GM12801 (cell line): ENCODE results near the gene KIAA0319L.

Experiments
- CTCF ChIP-seq: IDR thresholded peaks from one replicate; pipeline ENCODE4 v1.5.1; 2011; ENCODE audit warnings: control low read depth; ENCODE audit not compliant: insufficient read length; ENCODE audit errors: extremely low read depth

Gene KIAA0319L

DNA sequence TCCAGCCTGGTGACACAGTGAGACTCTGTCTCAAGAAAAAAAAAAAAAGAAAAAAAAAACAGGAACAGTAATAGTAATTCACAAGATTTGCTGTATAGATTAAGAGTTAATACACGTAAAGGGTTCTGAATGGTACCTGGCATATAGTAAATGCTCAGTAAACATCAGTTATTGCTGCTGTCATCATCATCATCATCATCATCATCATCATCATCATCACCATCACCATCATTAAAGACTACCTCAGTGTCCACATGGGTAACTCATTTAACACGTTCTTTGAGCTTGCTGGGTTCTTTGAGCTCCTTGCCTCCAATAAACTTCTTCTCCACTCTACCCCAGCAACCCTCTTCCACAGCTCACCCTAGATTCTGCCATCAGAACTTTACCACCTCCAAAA, 55.0 kb downstream of the KIAA0319L start:
- no peak for TF ChIP-seq CTCF

- no peak for TF ChIP-seq CTCF
Measured at GRCh38 chr1:35500439-35500838, 56.8 kb downstream of the KIAA0319L start.

DNA sequence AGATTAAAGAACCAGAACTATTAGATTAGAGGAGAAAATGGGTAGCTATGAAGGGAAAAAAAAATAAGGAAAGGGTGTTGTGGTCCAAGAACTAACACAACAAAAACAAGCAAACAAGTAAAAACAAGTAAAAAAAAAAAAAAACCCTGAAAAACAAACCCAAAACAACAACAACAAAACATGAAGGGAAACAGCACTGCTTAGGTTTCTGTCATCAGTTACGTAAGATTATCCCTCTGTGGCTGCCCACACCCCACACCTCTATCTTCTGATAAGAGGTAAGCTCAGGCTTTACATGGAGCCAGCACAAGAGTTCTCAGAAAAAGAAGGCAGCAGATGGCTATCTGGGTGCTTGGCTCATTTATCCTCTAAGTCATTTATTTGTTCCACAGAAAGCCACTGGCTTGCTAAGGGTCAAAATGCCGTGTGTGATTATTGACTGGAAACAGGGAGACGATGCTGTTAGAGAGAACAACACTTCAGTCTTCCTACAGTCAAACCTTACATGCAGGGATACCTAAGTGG, 57.5 kb downstream of the KIAA0319L start:
- no peak for TF ChIP-seq CTCF

- TF ChIP-seq CTCF: no peak
Measured at GRCh38 chr1:35499231-35499630, 58.0 kb downstream of the KIAA0319L start.

GRCh38 chr1:35497571-35497970, 59.6 kb downstream of the KIAA0319L start:
- TF ChIP-seq CTCF: no peak

DNA sequence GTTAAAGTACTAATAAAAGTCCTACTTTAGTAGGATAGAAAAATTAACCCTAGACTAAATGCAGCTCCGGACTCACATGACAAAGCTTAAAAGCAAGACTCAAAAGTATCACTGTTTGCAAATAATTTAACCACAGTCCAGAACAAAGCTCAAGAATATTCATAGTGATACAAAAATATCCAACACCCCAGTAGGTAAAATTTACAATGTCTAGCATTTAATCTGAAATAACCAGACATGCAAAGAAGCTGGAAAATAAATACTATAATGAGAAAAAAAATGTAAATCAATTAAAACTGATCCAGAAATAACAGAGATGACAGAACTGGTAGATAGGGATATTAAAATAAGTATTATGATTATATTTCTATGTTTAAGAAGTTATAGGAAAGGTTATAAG, 67.0 kb downstream of the KIAA0319L start:
- TF ChIP-seq CTCF: no peak

DNA sequence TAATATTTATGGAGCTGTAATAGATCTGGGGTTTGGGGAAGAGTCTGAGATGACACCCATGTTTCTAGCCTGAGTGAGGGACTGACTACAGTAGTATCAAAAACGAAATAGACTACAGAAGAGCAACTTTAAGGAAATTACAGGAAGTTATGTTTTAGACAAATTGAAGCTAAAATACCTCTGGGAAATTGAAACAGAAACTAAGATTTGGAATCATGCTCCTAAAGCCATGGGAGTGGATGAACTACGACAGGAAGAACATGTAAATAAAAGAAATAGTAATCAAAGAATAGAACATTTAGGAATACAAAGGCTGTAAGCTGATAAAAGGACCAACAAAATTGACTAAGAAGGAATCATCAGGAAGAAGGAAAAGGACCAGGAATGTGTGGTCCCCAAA, 68.9 kb downstream of the KIAA0319L start:
- no peak for TF ChIP-seq CTCF
